ENCODE measurements around the gene HHEX.

DNA sequence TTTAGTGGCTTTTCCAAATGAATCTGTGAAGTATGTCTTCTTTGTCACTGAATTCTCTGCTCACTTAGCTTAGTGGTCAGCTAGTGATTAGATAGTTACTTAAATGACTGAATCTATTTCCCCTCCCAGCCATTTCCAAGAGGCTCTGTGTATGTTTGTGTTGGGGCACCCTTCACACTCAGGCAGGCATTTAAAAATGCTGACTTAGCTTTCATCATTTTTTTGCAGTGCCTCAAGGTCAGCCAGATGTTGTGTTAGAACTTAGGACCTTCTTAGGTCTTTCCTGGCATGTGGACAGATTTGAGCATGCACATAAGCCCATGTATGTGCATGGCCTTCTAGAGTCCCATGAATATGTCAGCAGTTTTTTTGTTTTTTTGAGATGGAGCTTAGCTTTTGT is 25.4 kb upstream of the HHEX start:
- TF ChIP-seq POLR2A (IDR thresholded peaks at IDR 0.05) (no peak), POLR2AphosphoS5 (IDR thresholded peaks at IDR 0.05; ENCODE audit: insufficient read depth in 1 of 2, low read depth in 1 of 2) (no peak)
- TF ChIP-seq, protein P1, sequence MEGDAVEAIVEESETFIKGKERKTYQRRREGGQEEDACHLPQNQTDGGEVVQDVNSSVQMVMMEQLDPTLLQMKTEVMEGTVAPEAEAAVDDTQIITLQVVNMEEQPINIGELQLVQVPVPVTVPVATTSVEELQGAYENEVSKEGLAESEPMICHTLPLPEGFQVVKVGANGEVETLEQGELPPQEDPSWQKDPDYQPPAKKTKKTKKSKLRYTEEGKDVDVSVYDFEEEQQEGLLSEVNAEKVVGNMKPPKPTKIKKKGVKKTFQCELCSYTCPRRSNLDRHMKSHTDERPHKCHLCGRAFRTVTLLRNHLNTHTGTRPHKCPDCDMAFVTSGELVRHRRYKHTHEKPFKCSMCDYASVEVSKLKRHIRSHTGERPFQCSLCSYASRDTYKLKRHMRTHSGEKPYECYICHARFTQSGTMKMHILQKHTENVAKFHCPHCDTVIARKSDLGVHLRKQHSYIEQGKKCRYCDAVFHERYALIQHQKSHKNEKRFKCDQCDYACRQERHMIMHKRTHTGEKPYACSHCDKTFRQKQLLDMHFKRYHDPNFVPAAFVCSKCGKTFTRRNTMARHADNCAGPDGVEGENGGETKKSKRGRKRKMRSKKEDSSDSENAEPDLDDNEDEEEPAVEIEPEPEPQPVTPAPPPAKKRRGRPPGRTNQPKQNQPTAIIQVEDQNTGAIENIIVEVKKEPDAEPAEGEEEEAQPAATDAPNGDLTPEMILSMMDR (IDR thresholded peaks at IDR 0.05) = no peak
